ENCODE results near the gene FA2H. TPM values are rescaled to one million over a fixed set of nuclear protein-coding genes. Genes with fewer than 3 reads are reported as not detected.
A peak's percentile ranks its signal among the peaks of the same experiment; 100 is the strongest.
"Not testable (repeated sequence)": the region's sequence is repeated elsewhere in the genome, so short reads cannot be mapped to it uniquely, and the experiment has no call there.

FA2H gene
- 1 to 10 TPM in 1 of 4 donors, under 1 TPM in 1, not detected in 2; 0.71 to 2.2 TPM for total RNA-seq
- polyA plus RNA-seq: 10 to 100 TPM in 2 of 3 donors, 1 to 10 TPM in 1; 6.0 to 31.0 (median 11.3) TPM

GRCh38 chr16:74774223-74775139 is at the start of gene FA2H:
Gene FA2H, minus strand, starts transcription at chr16:74774820. Its CDS starts 65 bp downstream, at chr16:74774755.
- Histone ChIP-seq H3K36me3 (no peaks in the 10 kb centered on the region), H3K27ac (peak within 1 kb of the TSS in 1 of 4 donors; percentile 32), H3K4me3 (peak within 1 kb of the TSS; percentile 6 to 54 (median 42)), H3K4me1 (peaks cover 0 to 14% (median 13%) of the 10 kb centered on the region in 4 donors), H3K27me3 (peaks cover 0 to 38% (median 0%) of the 10 kb centered on the region in 3 donors), H3K9me3 (no peaks in the 10 kb centered on the region)
- TF ChIP-seq EP300 (IDR thresholded peaks at IDR 0.05): no peak
- TF ChIP-seq POLR2AphosphoS5 (IDR thresholded peaks at IDR 0.05): peak in 1 of 4 donors; percentile 38
- peak in 1 of 4 experiments; percentile 47 for TF ChIP-seq CTCF (IDR thresholded peaks at IDR 0.05)
- TF ChIP-seq POLR2A (IDR thresholded peaks at IDR 0.05): no peak
- intact Hi-C loops (cut with DNase I): no loop called here
- peak; percentile 73 for DNase-seq
- WGBS, 2 donors: 1% methylated on average over 94 of the region's 94 CpGs

- Histone ChIP-seq H3K27ac (no peak overlapping the region), H3K27me3 (no peaks in the 10 kb centered on the region), H3K4me3 (no peak overlapping the region), H3K4me1 (peaks cover 0 to 4% (median 3%) of the 10 kb centered on the region in 4 donors), H3K36me3 (no peaks in the 10 kb centered on the region), H3K9me3 (no peaks in the 10 kb centered on the region)
- TF ChIP-seq CTCF (IDR thresholded peaks at IDR 0.05) (no peak), POLR2A (IDR thresholded peaks at IDR 0.05) (no peak), POLR2AphosphoS5 (IDR thresholded peaks at IDR 0.05) (no peak), EP300 (IDR thresholded peaks at IDR 0.05) (no peak)
- DNase-seq: no peak
- intact Hi-C loops (cut with DNase I): loop anchor here (10.0 kb wide), 1 partner anchor 327 kb away; the partner anchor contains the start of gene ZFP1
- WGBS, 2 donors: 67 to 70% methylated on average over 7 of the region's 7 CpGs
Observed at GRCh38 chr16:74817851-74818250, 43.2 kb upstream of the FA2H start.

- H3K27ac ChIP-seq: no peak overlapping the region
- 4 to 8% methylated on average over 25 of the region's 25 CpGs for WGBS, 2 donors
- no peaks in the 10 kb centered on the region for H3K9me3 ChIP-seq
- DNase-seq: peak; percentile 78
- intact Hi-C loops (cut with DNase I): loop anchor here (1.0 to 10.0 kb wide), 2 partner anchors 49 to 332 kb away; partner anchors contain the start of gene ZFP1
- peak; percentile 66 to 96 (median 91) for TF ChIP-seq CTCF (IDR thresholded peaks at IDR 0.05)
- TF ChIP-seq POLR2AphosphoS5 (IDR thresholded peaks at IDR 0.05): no peak
- no peak overlapping the region for H3K4me3 ChIP-seq
- H3K4me1 ChIP-seq: peaks cover 0 to 4% (median 3%) of the 10 kb centered on the region in 4 donors
- H3K27me3 ChIP-seq: no peaks in the 10 kb centered on the region
- H3K36me3 ChIP-seq: no peaks in the 10 kb centered on the region
Observed at GRCh38 chr16:74813109-74813641, 38.6 kb upstream of the FA2H start.

- Histone ChIP-seq H3K27me3 (no peaks in the 10 kb centered on the region), H3K4me1 (peaks cover 0 to 4% (median 3%) of the 10 kb centered on the region in 4 donors), H3K4me3 (no peak overlapping the region), H3K27ac (no peak overlapping the region), H3K36me3 (no peaks in the 10 kb centered on the region), H3K9me3 (no peaks in the 10 kb centered on the region)
- 7 to 40% methylated on average over 2 of the region's 2 CpGs for WGBS, 2 donors
- DNase-seq: no peak
- TF ChIP-seq POLR2AphosphoS5 (IDR thresholded peaks at IDR 0.05): no peak
- no peak for TF ChIP-seq POLR2A (IDR thresholded peaks at IDR 0.05)
- TF ChIP-seq CTCF (IDR thresholded peaks at IDR 0.05): no peak
- no peak for TF ChIP-seq EP300 (IDR thresholded peaks at IDR 0.05)
- intact Hi-C loops (cut with DNase I): loop anchor here (10.0 kb wide), 1 partner anchor 333 kb away; the partner anchor contains the start of gene ZFP1
Observed at GRCh38 chr16:74811911-74812310, 37.3 kb upstream of the FA2H start.

- DNase-seq, H3K9me3 ChIP-seq, H3K4me1 ChIP-seq, H3K27ac ChIP-seq, H3K27me3 ChIP-seq, H3K4me3 ChIP-seq, H3K36me3 ChIP-seq: not testable (repeated sequence)
- 93 to 100% methylated on average over 1 of the region's 1 CpG for WGBS, 2 donors
- intact Hi-C loops (cut with DNase I): loop anchor here (10.0 kb wide), 1 partner anchor 334 kb away; the partner anchor contains the start of gene ZFP1
Observed at GRCh38 chr16:74811216-74811615, 36.6 kb upstream of the FA2H start.

All from sigmoid colon (tissue), 7 donors.